Activated CD8-positive, alpha-beta memory T cell treated with anti-CD3 and anti-CD28 coated beads, Interleukin-2, amount 50 U/mL, for 4 hours (primary cell): ENCODE data around the gene EIF2S3.
"Not testable (repeated sequence)": the region's sequence is repeated elsewhere in the genome, so short reads cannot be mapped to it uniquely, and the experiment has no call there.

Experiments used
- DNase-seq: peaks from one replicate; pipeline ENCODE4 v3.0.0-alpha.2; 2020

EIF2S3 gene

GRCh38 chrX:24050522-24051318 lies 4.0 kb upstream of the EIF2S3 start:
- not testable (repeated sequence) for DNase-seq

DNA sequence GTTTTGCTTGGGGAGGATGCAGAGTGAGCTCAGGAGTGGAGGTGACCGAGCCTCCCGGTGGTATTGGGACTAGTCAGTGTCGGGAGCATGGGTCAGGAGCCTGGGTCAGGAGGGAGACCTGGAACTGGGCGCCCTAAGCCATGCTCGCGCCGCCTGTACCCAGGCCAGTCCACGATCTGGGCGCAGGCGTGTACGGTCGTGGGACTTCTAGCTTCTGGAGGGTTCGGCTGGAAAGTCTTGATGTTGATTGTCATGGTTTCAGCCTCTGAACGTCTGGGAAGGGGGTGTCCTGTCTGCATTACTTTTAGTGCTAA lies 244 bp downstream of the EIF2S3 start:
- DNase-seq, result no peak

GRCh38 chrX:24063488-24063887 lies 8.7 kb downstream of the EIF2S3 start:
- no peak for DNase-seq

- no peak for DNase-seq
These were observed 15.1 kb downstream of the EIF2S3 start for GRCh38 chrX:24069877-24070276.

- no peak for DNase-seq
These were observed 24.7 kb downstream of the EIF2S3 start for GRCh38 chrX:24079411-24079810.

- not testable (repeated sequence) for DNase-seq
These were observed 25.5 kb downstream of the EIF2S3 start for GRCh38 chrX:24080245-24080644.

DNA sequence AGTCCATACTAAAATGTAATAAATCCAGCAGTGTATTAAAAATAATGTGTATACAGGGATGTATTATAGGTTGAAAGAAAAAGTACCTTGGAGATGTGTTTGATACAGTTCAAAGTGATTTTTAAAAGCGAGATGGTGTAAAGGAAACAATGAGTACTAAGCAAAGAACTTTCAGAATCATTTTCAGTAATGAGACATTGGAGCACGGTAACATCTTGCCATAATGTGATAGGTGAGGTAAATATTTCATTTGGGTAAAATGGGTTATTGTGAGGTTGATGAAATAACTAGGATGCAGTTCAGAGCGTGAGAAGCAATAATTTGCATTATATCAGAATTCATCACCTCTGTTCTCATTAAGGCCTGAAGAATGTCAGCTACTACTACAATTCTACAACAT lies 25.9 kb downstream of the EIF2S3 start:
- no peak for DNase-seq

GRCh38 chrX:24081661-24082154 lies 27.0 kb downstream of the EIF2S3 start:
- DNase-seq, result peak; percentile 50

GRCh38 chrX:24082447-24082846 lies 27.7 kb downstream of the EIF2S3 start:
- DNase-seq, result no peak

DNA sequence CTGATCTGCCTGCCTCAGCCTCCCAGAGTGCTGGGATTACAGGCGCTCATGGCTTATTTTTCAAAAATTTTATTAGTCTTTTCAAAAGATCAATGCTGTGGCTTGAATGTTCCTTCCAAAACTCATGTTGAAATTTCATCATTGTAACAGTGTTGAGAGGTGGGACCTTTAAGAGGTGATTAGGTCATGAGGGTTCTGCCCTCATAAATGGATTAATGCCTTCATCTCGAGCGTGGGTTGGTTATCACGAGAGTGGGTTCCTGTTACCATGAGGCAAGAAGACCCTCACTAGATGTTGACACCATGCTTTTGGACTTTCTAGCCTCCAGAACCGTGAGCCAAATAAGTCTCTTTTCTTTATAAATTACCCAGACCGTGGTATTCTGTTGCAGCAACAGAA lies 30.3 kb downstream of the EIF2S3 start:
- DNase-seq, result no peak

- DNase-seq, result no peak
These were observed 35.8 kb downstream of the EIF2S3 start for GRCh38 chrX:24090300-24091200.

DNA sequence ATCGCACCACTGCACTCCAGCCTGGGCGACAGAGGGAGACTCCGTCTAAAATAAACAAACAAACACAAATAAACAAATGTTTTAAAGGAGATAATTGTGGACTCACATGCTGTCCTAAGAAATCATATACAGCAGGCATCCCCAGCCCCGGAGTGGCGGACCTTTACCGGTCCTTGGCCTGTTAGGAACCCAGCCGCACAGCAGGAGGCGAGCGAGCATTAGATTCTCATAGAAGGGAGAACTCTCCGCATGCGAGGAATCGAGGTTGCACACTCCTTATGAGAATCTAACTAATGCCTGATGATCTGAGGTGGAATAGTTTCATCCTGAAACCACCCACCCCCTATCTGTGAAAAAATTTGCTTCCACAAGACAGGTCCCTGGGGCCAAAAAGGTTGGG lies 39.0 kb downstream of the EIF2S3 start:
- DNase-seq, result no peak

GRCh38 chrX:24097741-24098260 lies 43.0 kb downstream of the EIF2S3 start:
- DNase-seq, result no peak

- DNase-seq, result no peak
These were observed 44.2 kb downstream of the EIF2S3 start for GRCh38 chrX:24098932-24099331.

- DNase-seq, result no peak
These were observed 44.6 kb downstream of the EIF2S3 start for GRCh38 chrX:24099394-24099793.

DNA sequence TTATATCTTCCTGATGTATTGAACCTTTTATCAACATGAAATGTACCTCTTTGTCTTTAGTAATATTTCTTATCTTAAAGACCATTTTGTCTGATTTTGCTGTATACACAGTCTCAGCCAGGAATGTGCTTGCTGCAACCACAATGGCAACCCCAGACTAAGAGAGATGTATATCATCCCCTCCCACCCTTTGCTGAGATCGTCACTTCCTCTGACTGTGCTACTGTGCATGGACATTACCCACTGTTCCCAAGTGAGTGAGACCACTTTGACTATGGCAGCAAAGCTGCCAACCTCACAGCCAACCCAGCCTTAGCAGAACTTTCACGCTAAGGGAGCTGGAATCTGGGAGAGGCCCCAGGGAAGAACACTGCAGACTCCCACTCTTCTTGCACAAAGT lies 46.0 kb downstream of the EIF2S3 start:
- no peak for DNase-seq

GRCh38 chrX:24110069-24110468 lies 55.3 kb downstream of the EIF2S3 start:
- no peak for DNase-seq

- no peak for DNase-seq
These were observed 58.4 kb downstream of the EIF2S3 start for GRCh38 chrX:24113181-24113580.

DNA sequence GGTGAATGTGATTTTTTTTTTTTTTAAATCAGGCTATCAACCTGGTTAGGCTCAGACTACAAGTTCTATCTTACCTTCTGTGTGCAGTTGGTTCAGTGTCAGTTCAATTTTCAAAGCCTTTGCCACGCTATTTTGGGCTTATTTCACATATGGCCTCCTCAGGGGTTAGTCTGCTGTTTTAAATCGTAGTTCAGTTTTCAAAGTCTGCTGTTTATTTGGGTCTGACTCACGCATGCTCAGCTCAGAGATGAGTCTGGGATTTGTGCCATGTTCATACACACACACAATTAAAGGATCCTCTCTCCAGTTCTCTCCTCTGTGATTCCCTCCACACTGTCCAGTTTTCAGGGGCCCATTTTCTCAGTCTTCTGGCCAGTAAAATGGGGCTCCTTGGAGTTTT lies 62.5 kb downstream of the EIF2S3 start:
- DNase-seq, result no peak

GRCh38 chrX:24124244-24124799 lies 69.6 kb downstream of the EIF2S3 start:
- DNase-seq, result no peak

GRCh38 chrX:24125028-24125612 lies 70.4 kb downstream of the EIF2S3 start:
- DNase-seq, result no peak
